ENCODE results near the gene MLLT3. TPM values are rescaled to one million over a fixed set of nuclear protein-coding genes. Genes with fewer than 3 reads are reported as not detected.

Gene MLLT3
- total and polyA plus RNA-seq, 2 of the 13 experiments (the other 11 are each of a cell fraction or from before 2014, with no cell fraction given): 12.3 to 12.6 TPM

GRCh38 chr9:20314981-20315380 lies 307.3 kb downstream of the MLLT3 start:
- Histone ChIP-seq H3K27me3 (ENCODE audit: control insufficient read depth in 1 of 2, insufficient read depth in 2 of 2, low read length in 2 of 2) (no peaks in the 10 kb centered on the region; a peak in 1 of 5 replicates), H3K9me3 (ENCODE audit: low read length) (no peaks in the 10 kb centered on the region), H3K4me3 (replicated peaks in 1 of 3; ENCODE audit: insufficient read depth in 1 of 3, low read depth in 2 of 3, low read length in 3 of 3) (no peak overlapping the region), H2AFZ (ENCODE audit: low read length) (no peak overlapping the region), H3K4me2 (ENCODE audit: low read depth, low read length) (no peak overlapping the region), H4K20me1 (ENCODE audit: insufficient read depth, low read length) (no peaks in the 10 kb centered on the region), H3K79me2 (ENCODE audit: insufficient read depth, low read length) (no peaks in the 10 kb centered on the region), H3K4me1 (ENCODE audit: insufficient read depth, low read length) (no peaks in the 10 kb centered on the region), H3K36me3 (replicated peaks in 1 of 2; ENCODE audit: control insufficient read depth in 1 of 2, insufficient read depth in 2 of 2, low read length in 2 of 2) (no peaks in the 10 kb centered on the region), H3K9ac (ENCODE audit: insufficient read depth, low read depth, low read length) (no peak overlapping the region), H3K27ac (ENCODE audit: extremely low read length, insufficient read depth, low read length) (no peak overlapping the region)
- FAIRE-seq (no peak), ATAC-seq (no peak), DNase-seq (ENCODE audit: low spot score) (no peak)
- WGBS (ENCODE audit: low lambda C conversion rate): 16% methylated on average over 3 of the region's 3 CpGs
- in situ Hi-C loops (cut with HindIII; ENCODE audit: extremely low pct_ligation_motif_present, low pct_unique_long_range_greater_than_20kb): no loop called here
- no TSS peak for BruUV-seq (replicated peaks)
- ChIA-PET CTCF (ENCODE audit: low intra/inter-chr PET ratio, low total read pairs) (no interaction called here), POLR2A (no interaction called here)
- intact Hi-C loops (cut with micrococcal nuclease; ENCODE audit: unreplicated experiment): no loop called here
- TF ChIP-seq SCMH1 (CRISPR knock-in tag; IDR thresholded peaks at IDR 0.05; ENCODE audit: borderline replicate concordance) (no peak), HNRNPUL1 (IDR thresholded peaks at IDR 0.05; ENCODE audit: low read depth, low read length) (no peak), ATF2 (CRISPR knock-in tag; IDR thresholded peaks at IDR 0.05) (no peak), ZBTB21 (CRISPR knock-in tag; IDR thresholded peaks at IDR 0.05) (no peak), TCF12 (IDR thresholded peaks at IDR 0.05) (no peak), TCF12 (CRISPR knock-in tag; IDR thresholded peaks at IDR 0.05) (no peak)

- CTCF ChIA-PET (ENCODE audit: low intra/inter-chr PET ratio, low total read pairs): no interaction called here
- peaks cover 2 to 5% of the 10 kb centered on the region in 2 experiments; a peak in 2 of 5 replicates for H3K27me3 ChIP-seq (ENCODE audit: control insufficient read depth in 1 of 2, insufficient read depth in 2 of 2, low read length in 2 of 2)
- in situ Hi-C loops (cut with HindIII; ENCODE audit: extremely low pct_ligation_motif_present, low pct_unique_long_range_greater_than_20kb): no loop called here
- H3K9me3 ChIP-seq (ENCODE audit: low read length): no peaks in the 10 kb centered on the region
- no peak for FAIRE-seq
- POLR2A ChIA-PET: no interaction called here
- intact Hi-C loops (cut with micrococcal nuclease; ENCODE audit: unreplicated experiment): no loop called here
- no peak for DNase-seq (ENCODE audit: low spot score)
- no peaks in the 10 kb centered on the region for H4K20me1 ChIP-seq (ENCODE audit: insufficient read depth, low read length)
- no peaks in the 10 kb centered on the region for H3K79me2 ChIP-seq (ENCODE audit: insufficient read depth, low read length)
- H3K36me3 ChIP-seq (replicated peaks in 1 of 2; ENCODE audit: control insufficient read depth in 1 of 2, insufficient read depth in 2 of 2, low read length in 2 of 2): no peaks in the 10 kb centered on the region
- ATAC-seq: no peak
- H3K27ac ChIP-seq (ENCODE audit: extremely low read length, insufficient read depth, low read length): no peak overlapping the region
- no peak for TF ChIP-seq MED1 (CRISPR knock-in tag; IDR thresholded peaks at IDR 0.05)
- H3K9ac ChIP-seq (ENCODE audit: insufficient read depth, low read depth, low read length): no peak overlapping the region
- BruUV-seq (replicated peaks): no TSS peak
- 0% methylated on average over 1 of the region's 1 CpG for WGBS (ENCODE audit: low lambda C conversion rate)
- H3K4me2 ChIP-seq (ENCODE audit: low read depth, low read length): no peak overlapping the region
- no peaks in the 10 kb centered on the region for H3K4me1 ChIP-seq (ENCODE audit: insufficient read depth, low read length)
- no peak overlapping the region for H3K4me3 ChIP-seq (replicated peaks in 1 of 3; ENCODE audit: insufficient read depth in 1 of 3, low read depth in 2 of 3, low read length in 3 of 3)
- H2AFZ ChIP-seq (ENCODE audit: low read length): no peak overlapping the region
Measured at GRCh38 chr9:20313415-20313814, 308.9 kb downstream of the MLLT3 start.

Measured in HepG2 (cell line).